WTC11 (cell line): ENCODE results near the gene FXYD3. TPM values are rescaled to one million over a fixed set of nuclear protein-coding genes. Genes with fewer than 3 reads are reported as not detected.

Source experiments
- ATAC-seq: fragments of 200-7000 bp; cut with Tn5 transposase; 2 replicates; pipeline ENCODE4 v1.10.0; 2021; ENCODE audit warnings: mild to moderate bottlenecking, moderate library complexity
- CTCF ChIA-PET: fragments of 300-600 bp; sonication (Branson Sonifier 250); formaldehyde crosslinking; loops from one replicate; lab custom pipeline; 2021; ENCODE audit warnings: antibody characterized with exemption; lab: Charles Lee
- POLR2A ChIA-PET: fragments of 350-600 bp; sonication (Branson Sonifier 250); formaldehyde crosslinking; loops from one replicate; lab custom pipeline; 2021; ENCODE audit warnings: antibody characterized with exemption; lab: Charles Lee
- DNase-seq: peaks from one replicate; pipeline ENCODE4 v3.0.0; 2021; ENCODE audit warnings: low spot score
- H3K27ac Mint-ChIP-seq: 2 replicates; pipeline ENCODE4 v1.8.0; 2021; ENCODE audit warnings: mixed read lengths
- H3K27me3 Mint-ChIP-seq: 2 replicates; pipeline ENCODE4 v1.8.0; 2021; ENCODE audit warnings: low read depth, mild to moderate bottlenecking, moderate library complexity, mixed read lengths
- H3K36me3 Mint-ChIP-seq: 2 replicates; pipeline ENCODE4 v1.8.0; 2021; ENCODE audit warnings: mixed read lengths
- H3K4me1 Mint-ChIP-seq: 2 replicates; pipeline ENCODE4 v1.8.0; 2022; ENCODE audit warnings: mixed read lengths
- H3K4me3 Mint-ChIP-seq: 2 replicates; pipeline ENCODE4 v1.8.0; 2021; ENCODE audit warnings: mild to moderate bottlenecking, moderate library complexity, mixed read lengths
- H3K9me3 Mint-ChIP-seq: 2 replicates; pipeline ENCODE4 v1.8.0; 2021; ENCODE audit warnings: mixed read lengths
- CTCF ChIP-seq: fragments of 200-600 bp; IDR thresholded peaks from 2 replicates; pipeline ENCODE4 v1.8.0; 2022; ENCODE audit warnings: antibody characterized with exemption
- E2F4 ChIP-seq: sonication (generic); formaldehyde crosslinking; IDR thresholded peaks from 2 replicates; pipeline ENCODE4 v1.8.1; 2022; ENCODE audit warnings: low read depth, mild to moderate bottlenecking, moderate library complexity, missing genetic modification reagents, borderline replicate concordance
- GRHL2 ChIP-seq: fragments of 250-450 bp; sonication (Bioruptor Pico); IDR thresholded peaks from 2 replicates; pipeline ENCODE4 v1.8.0; 2022; ENCODE audit warnings: mild to moderate bottlenecking, moderate library complexity; ENCODE audit not compliant: insufficient replicate concordance, severe bottlenecking
- GTF2I ChIP-seq: fragments of 250-450 bp; sonication (Bioruptor Pico); conservative IDR thresholded peaks from 2 replicates; pipeline ENCODE4 v1.4.0; 2021; ENCODE audit warnings: mild to moderate bottlenecking
- HMGA2 ChIP-seq: fragments of 250-450 bp; sonication (Bioruptor Pico); IDR thresholded peaks from 2 replicates; pipeline ENCODE4 v1.4.0; 2021; ENCODE audit warnings: mild to moderate bottlenecking, moderate library complexity
- JUN ChIP-seq: sonication (generic); formaldehyde crosslinking; IDR thresholded peaks from 2 replicates; pipeline ENCODE4 v1.8.0; 2023; ENCODE audit warnings: mild to moderate bottlenecking, missing genetic modification reagents
- MAX ChIP-seq: sonication (generic); formaldehyde crosslinking; IDR thresholded peaks from 2 replicates; pipeline ENCODE4 v1.8.0; 2022; ENCODE audit warnings: mild to moderate bottlenecking, missing genetic modification reagents
- MXD4 ChIP-seq: fragments of 250-450 bp; sonication (Bioruptor Pico); IDR thresholded peaks from 2 replicates; pipeline ENCODE4 v1.8.0; 2021; ENCODE audit warnings: mild to moderate bottlenecking, moderate library complexity, borderline replicate concordance
- MYBL2 ChIP-seq: sonication (generic); formaldehyde crosslinking; IDR thresholded peaks from 2 replicates; pipeline ENCODE4 v1.8.1; 2023; ENCODE audit warnings: mild to moderate bottlenecking, moderate library complexity, missing genetic modification reagents
- NR1H2 ChIP-seq: sonication (generic); formaldehyde crosslinking; IDR thresholded peaks from 2 replicates; pipeline ENCODE4 v1.9.0; 2021; ENCODE audit warnings: mild to moderate bottlenecking, moderate library complexity, missing genetic modification reagents
- PREB ChIP-seq: sonication (generic); formaldehyde crosslinking; IDR thresholded peaks from 2 replicates; pipeline ENCODE4 v1.8.1; 2022; ENCODE audit warnings: mild to moderate bottlenecking, missing genetic modification reagents, moderate library complexity, borderline replicate concordance
- TCF7 ChIP-seq: sonication (generic); formaldehyde crosslinking; IDR thresholded peaks from 2 replicates; pipeline ENCODE4 v1.8.0; 2022; ENCODE audit warnings: mild to moderate bottlenecking, low read depth, missing genetic modification reagents, moderate library complexity
- TEAD4 ChIP-seq: sonication (generic); formaldehyde crosslinking; IDR thresholded peaks from 2 replicates; pipeline ENCODE4 v1.8.0; 2022; ENCODE audit warnings: mild to moderate bottlenecking, missing genetic modification reagents
- TP53 ChIP-seq: sonication (generic); formaldehyde crosslinking; IDR thresholded peaks from 2 replicates; pipeline ENCODE4 v1.8.1; 2023; ENCODE audit warnings: mild to moderate bottlenecking, missing genetic modification reagents
- USF2 ChIP-seq: sonication (generic); formaldehyde crosslinking; IDR thresholded peaks from 2 replicates; pipeline ENCODE4 v1.8.1; 2023; ENCODE audit warnings: mild to moderate bottlenecking, missing genetic modification reagents, moderate library complexity
- ZBTB21 ChIP-seq: sonication (generic); formaldehyde crosslinking; IDR thresholded peaks from 2 replicates; pipeline ENCODE4 v1.8.1; 2023; ENCODE audit warnings: mild to moderate bottlenecking, missing genetic modification reagents, borderline replicate concordance
- ZNF138 ChIP-seq: sonication (generic); formaldehyde crosslinking; conservative IDR thresholded peaks from 2 replicates; pipeline ENCODE4 v1.8.1; 2022; ENCODE audit warnings: mild to moderate bottlenecking, moderate library complexity, missing genetic modification reagents
- ZNF263 ChIP-seq: sonication (generic); formaldehyde crosslinking; IDR thresholded peaks from 2 replicates; pipeline ENCODE4 v1.8.1; 2022; ENCODE audit warnings: low read depth, mild to moderate bottlenecking, moderate library complexity, missing genetic modification reagents
- ZNF317 ChIP-seq: sonication (generic); formaldehyde crosslinking; IDR thresholded peaks from 2 replicates; pipeline ENCODE4 v1.8.1; 2023; ENCODE audit warnings: low read depth, mild to moderate bottlenecking, moderate library complexity, missing genetic modification reagents, borderline replicate concordance
- ZNF416 ChIP-seq: fragments of 250-450 bp; sonication (Bioruptor Pico); IDR thresholded peaks from 2 replicates; pipeline ENCODE4 v1.9.0; 2021; ENCODE audit warnings: mild to moderate bottlenecking, inconsistent platforms
- ZNF512 ChIP-seq: sonication (generic); formaldehyde crosslinking; IDR thresholded peaks from 2 replicates; pipeline ENCODE4 v1.8.1; 2022; ENCODE audit warnings: missing genetic modification reagents, borderline replicate concordance
- ZSCAN18 ChIP-seq: fragments of 250-450 bp; sonication (Bioruptor Pico); IDR thresholded peaks from 2 replicates; pipeline ENCODE4 v2.1.2; 2022; ENCODE audit warnings: mild to moderate bottlenecking, moderate library complexity
- total RNA-seq: library from RNA; stranded (reverse); gene quantifications from 3 replicates; pipeline ENCODE4 v1.2.3, GENCODE V29; 2021

The FXYD3 gene
- total RNA-seq, 1 experiment from 2014 or later: 1.8 TPM

GRCh38 chr19:35094656-35095055 is 21.0 kb upstream of the FXYD3 start (continued):
- no peak for TF ChIP-seq PREB (CRISPR knock-in tag)
- no peak for TF ChIP-seq MYBL2 (CRISPR knock-in tag)

- POLR2A ChIA-PET: no interaction called here
- Mint-ChIP-seq H3K4me3 (no peak overlapping the region), H3K36me3 (no peaks in the 10 kb centered on the region)
- CTCF ChIA-PET: interaction anchor here (0.6 to 3.0 kb wide), 6 partner anchors 19 to 348 kb away, joined by 3 to 12 read pairs (median 6); no protein-coding TSS in a partner anchor
- no peak for TF ChIP-seq GTF2I (CRISPR knock-in tag)
- no peak for TF ChIP-seq JUN (CRISPR knock-in tag)
- TF ChIP-seq TP53: no peak
- no peak for TF ChIP-seq GRHL2 (CRISPR knock-in tag)
- no peak for TF ChIP-seq TEAD4
- TF ChIP-seq USF2: no peak
- TF ChIP-seq ZNF263 (CRISPR knock-in tag): no peak
- no peak for TF ChIP-seq ZNF416 (CRISPR knock-in tag)
- TF ChIP-seq MAX (CRISPR knock-in tag): no peak
- TF ChIP-seq E2F4: no peak
- no peak for TF ChIP-seq CTCF
- TF ChIP-seq ZNF317 (CRISPR knock-in tag): no peak
- no peak for TF ChIP-seq ZSCAN18 (CRISPR knock-in tag)
- no peak for TF ChIP-seq MXD4 (CRISPR knock-in tag)
- no peak for TF ChIP-seq HMGA2 (CRISPR knock-in tag)
- no peak for TF ChIP-seq NR1H2 (CRISPR knock-in tag)
- TF ChIP-seq ZBTB21 (CRISPR knock-in tag): no peak
- no peak for TF ChIP-seq ZNF138 (CRISPR knock-in tag)
- TF ChIP-seq TCF7 (CRISPR knock-in tag): no peak
- TF ChIP-seq ZNF512 (CRISPR knock-in tag): no peak; the same call in none of the 2 replicates
- TF ChIP-seq, all 79 proteins: peak for 0
- ATAC-seq: no peak
- Mint-ChIP-seq H3K4me1 (peaks cover 18% of the 10 kb centered on the region), H3K27ac (no peak overlapping the region), H3K9me3 (no peaks in the 10 kb centered on the region), H3K27me3 (no peaks in the 10 kb centered on the region)
- DNase-seq: no peak
These were observed 19.8 kb upstream of the FXYD3 start for GRCh38 chr19:35095667-35096368.
